ENCODE results near the gene DCUN1D2.
A peak's percentile ranks its signal among the peaks of the same experiment; 100 is the strongest.

DCUN1D2 gene

GRCh38 chr13:113499936-113500335 is 9.4 kb upstream of the DCUN1D2 start:
- DNase-seq (ENCODE audit: low read depth): peak; percentile 50
- no peak for TF ChIP-seq CTCF (conservative IDR thresholded peaks at IDR 0.05; ENCODE audit: low read depth, low read length)
- no peak overlapping the region for H3K4me3 ChIP-seq (ENCODE audit: low read depth, low read length)

- TF ChIP-seq CTCF (conservative IDR thresholded peaks at IDR 0.05; ENCODE audit: low read depth, low read length): no peak
- no peak for DNase-seq (ENCODE audit: low read depth)
- H3K4me3 ChIP-seq (ENCODE audit: low read depth, low read length): no peak overlapping the region
These were observed 8.4 kb upstream of the DCUN1D2 start for GRCh38 chr13:113498905-113499304.

DNA sequence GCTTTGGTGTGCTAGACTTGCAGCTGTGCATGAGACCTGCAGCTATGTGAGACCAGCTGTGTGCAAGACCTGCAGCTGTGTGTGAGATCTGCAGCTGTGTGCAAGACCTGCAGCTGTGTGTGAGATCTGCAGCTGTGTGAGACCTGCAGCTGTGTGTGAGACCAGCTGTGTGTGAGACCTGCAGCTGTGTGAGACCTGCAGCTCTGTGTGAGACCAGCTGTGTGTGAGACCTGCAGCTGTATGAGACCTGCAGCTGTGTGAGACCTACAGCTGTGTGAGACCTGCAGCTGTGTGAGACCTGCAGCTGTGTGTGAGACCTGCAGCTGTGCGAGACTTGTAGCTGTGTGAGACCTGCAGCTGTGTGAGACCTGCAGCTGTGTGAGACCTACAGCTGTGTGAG is 6.7 kb upstream of the DCUN1D2 start:
- peak; percentile 37 for DNase-seq (ENCODE audit: low read depth)
- H3K4me3 ChIP-seq (ENCODE audit: low read depth, low read length): no peak overlapping the region
- TF ChIP-seq CTCF (conservative IDR thresholded peaks at IDR 0.05; ENCODE audit: low read depth, low read length): no peak

DNA sequence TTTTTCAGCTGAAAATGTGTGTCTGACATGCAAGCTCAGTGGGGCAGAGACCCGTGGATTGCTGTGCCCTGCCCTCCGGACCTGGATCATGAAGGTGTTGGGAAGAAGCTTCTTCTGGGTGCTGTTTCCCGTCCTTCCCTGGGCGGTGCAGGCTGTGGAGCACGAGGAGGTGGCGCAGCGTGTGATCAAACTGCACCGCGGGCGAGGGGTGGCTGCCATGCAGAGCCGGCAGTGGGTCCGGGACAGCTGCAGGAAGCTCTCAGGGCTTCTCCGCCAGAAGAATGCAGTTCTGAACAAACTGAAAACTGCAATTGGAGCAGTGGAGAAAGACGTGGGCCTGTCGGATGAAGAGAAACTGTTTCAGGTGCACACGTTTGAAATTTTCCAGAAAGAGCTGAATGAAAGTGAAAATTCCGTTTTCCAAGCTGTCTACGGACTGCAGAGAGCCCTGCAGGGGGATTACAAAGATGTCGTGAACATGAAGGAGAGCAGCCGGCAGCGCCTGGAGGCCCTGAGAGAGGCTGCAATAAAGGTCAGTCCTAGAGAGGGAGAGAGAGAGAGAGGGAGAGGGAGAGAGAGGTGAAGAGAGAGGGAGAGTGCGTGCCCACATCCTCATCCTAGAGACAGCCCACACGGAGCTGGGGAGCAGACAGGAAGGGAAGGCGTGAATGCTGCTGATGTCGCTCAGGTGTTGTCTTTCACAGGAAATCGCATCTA is 5.1 kb upstream of the DCUN1D2 start:
- no peak for TF ChIP-seq CTCF (conservative IDR thresholded peaks at IDR 0.05; ENCODE audit: low read depth, low read length)
- H3K4me3 ChIP-seq (ENCODE audit: low read depth, low read length): peak overlapping the region; percentile 26
- peak; percentile 57 for DNase-seq (ENCODE audit: low read depth)

- H3K4me3 ChIP-seq (ENCODE audit: low read depth, low read length): peak overlapping the region; percentile 33
- no peak for TF ChIP-seq CTCF (conservative IDR thresholded peaks at IDR 0.05; ENCODE audit: low read depth, low read length)
- DNase-seq (ENCODE audit: low read depth): peak; percentile 97
These were observed 2.9 kb upstream of the DCUN1D2 start for GRCh38 chr13:113493315-113493951.

DNA sequence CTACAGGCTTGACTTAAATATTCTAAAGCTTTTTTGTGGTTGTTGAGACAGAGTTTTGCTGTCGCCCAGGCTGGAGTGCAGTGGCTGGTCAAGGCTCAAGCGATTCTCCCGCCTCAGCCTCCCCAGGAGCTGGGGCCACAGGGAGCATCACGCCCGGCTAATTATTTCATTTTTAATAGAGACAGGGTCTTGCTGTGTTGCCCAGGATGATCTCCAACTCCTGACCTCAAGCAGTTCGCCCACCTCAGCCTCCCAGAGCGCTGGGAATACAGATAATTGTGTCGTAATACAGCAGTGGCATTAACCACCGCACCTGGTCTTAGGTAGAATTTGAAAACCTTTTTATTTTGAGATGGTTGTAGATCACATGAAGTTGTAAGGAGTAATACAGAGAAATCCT is 1.5 kb upstream of the DCUN1D2 start:
- peak overlapping the region; percentile 82 for H3K4me3 ChIP-seq (ENCODE audit: low read depth, low read length)
- no peak for TF ChIP-seq CTCF (conservative IDR thresholded peaks at IDR 0.05; ENCODE audit: low read depth, low read length)
- DNase-seq (ENCODE audit: low read depth): no peak

Measured in choroid plexus epithelial cell (primary cell).